LNCAP (cell line): Measurements from ENCODE around the gene GAL3ST2.

ENCODE experiments used
- CTCF ChIP-seq: fragments of 450-650 bp; IDR thresholded peaks from 2 replicates; pipeline ENCODE4 v1.5.1; 2017; ENCODE audit warnings: mild to moderate bottlenecking

Gene GAL3ST2

DNA sequence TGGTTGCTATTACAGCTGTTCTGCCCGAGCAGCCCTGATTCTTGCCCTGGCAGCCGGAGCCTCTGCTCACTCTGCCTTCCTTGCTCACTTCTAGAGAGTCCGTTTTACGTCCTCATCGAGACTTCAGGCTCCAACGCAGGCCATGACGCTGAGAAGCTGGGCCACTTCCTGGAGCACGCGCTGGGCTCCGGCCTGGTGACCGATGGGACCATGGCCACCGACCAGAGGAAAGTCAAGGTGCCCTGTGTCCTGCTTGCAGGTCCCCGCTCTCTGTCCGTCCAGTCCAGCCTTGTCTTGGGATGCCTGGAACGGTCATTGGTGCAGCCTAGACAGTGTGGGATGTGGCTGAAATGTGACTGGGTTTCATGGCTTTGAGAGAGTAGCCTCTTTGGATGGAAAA lies 25.5 kb upstream of the GAL3ST2 start:
- no peak for TF ChIP-seq CTCF

- TF ChIP-seq CTCF, result no peak
These were observed 24.8 kb upstream of the GAL3ST2 start for GRCh38 chr2:241751776-241752175.

- no peak for TF ChIP-seq CTCF
These were observed 24.4 kb upstream of the GAL3ST2 start for GRCh38 chr2:241752253-241752652.

DNA sequence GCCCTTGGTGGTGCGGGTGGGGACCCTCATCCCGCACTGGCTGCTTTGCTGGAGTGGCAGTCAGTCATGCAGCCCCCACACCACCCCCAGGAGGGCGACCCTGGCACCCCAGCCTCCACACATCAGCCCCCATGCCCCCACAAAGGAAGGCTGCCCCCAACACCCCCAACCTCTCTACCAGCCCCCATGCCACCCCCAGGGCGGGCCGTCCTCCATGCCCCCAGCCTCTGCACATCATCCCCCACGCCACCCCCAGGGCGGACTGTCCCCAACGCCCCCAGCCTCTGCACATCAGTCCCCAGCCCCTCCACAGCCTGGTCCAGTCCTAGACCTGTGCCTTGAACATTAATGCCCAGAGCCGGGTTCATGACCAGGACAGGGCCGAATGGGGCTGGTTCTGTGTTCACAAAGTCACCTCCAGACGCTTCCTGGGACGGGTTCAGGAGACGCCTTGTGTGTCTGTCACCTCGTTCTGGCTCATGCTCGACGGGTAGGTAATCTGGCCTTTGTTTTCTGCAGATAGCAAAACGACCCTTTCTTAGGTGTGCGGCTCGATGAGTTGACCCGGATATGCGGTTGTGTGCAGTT lies 23.8 kb upstream of the GAL3ST2 start:
- no peak for TF ChIP-seq CTCF

- no peak for TF ChIP-seq CTCF
These were observed 23.1 kb upstream of the GAL3ST2 start for GRCh38 chr2:241753493-241753892.

DNA sequence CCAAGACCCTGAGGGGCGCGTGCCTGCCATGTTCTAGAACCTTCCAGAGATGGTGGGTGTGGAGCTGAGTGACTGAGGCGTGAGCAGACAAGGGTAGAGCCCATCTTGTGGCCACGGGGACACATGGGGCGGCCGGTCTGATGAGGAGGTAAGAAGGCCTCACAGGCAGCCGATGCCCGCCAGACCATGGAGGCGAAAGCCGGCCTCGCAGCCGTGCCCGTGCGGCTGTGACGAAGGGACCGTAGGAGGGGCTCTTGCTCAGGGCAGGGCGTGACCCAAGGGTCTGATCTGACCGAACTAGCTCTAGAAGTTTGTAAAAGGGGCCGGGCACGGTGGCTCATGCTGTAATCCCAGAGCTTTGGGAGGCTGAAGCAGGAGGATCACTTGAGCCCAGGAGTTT lies 22.6 kb upstream of the GAL3ST2 start:
- no peak for TF ChIP-seq CTCF

DNA sequence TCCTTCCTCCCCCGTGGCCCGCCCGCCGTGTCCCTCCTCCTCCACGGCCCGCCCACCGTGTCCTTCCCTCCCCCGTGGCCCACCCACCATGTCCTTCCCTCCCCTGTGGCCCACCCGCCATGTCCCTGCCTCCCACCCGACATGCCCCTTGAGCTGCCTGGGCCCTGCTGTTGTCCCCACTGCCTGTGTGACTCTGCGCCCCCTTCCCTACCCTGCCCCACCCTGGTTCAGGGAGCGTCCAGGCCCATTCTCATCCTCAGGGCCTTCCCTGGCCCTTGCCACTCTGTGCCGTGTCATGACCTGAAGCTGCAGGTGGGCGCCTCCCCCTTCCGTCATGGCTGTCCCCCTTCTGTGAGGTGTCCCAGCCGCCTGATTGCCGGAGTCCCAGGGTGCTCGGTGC lies 21.5 kb upstream of the GAL3ST2 start:
- no peak for TF ChIP-seq CTCF

GRCh38 chr2:241755777-241756176 lies 20.8 kb upstream of the GAL3ST2 start:
- TF ChIP-seq CTCF, result no peak
